ENCODE data around the gene RBM33.

The RBM33 gene

GRCh38 chr7:155648752-155649339 lies 4.4 kb downstream of the RBM33 start:
- Histone ChIP-seq H3K27ac (ENCODE audit: low read depth, low read length) (no peak overlapping the region), H3K9me3 (ENCODE audit: low read length) (peaks cover 7% of the 10 kb centered on the region), H3K27me3 (ENCODE audit: control insufficient read depth in 1 of 2, insufficient read depth in 2 of 2, low read length in 2 of 2) (no peaks in the 10 kb centered on the region), H3K4me3 (ENCODE audit: low read depth in 1 of 2, low read length in 2 of 2) (no peak overlapping the region), H3K9ac (ENCODE audit: low read length) (no peak overlapping the region), H3K36me3 (ENCODE audit: insufficient read depth, low read length) (peaks cover 7% of the 10 kb centered on the region), H3K4me1 (ENCODE audit: insufficient read depth, low read length) (peaks cover 29% of the 10 kb centered on the region)

- peaks cover 7% of the 10 kb centered on the region for H3K9me3 ChIP-seq (ENCODE audit: low read length)
- no peak overlapping the region for H3K27ac ChIP-seq (ENCODE audit: low read depth, low read length)
- peaks cover 7% of the 10 kb centered on the region for H3K36me3 ChIP-seq (ENCODE audit: insufficient read depth, low read length)
- no peak overlapping the region for H3K9ac ChIP-seq (ENCODE audit: low read length)
- H3K27me3 ChIP-seq (ENCODE audit: control insufficient read depth in 1 of 2, insufficient read depth in 2 of 2, low read length in 2 of 2): no peaks in the 10 kb centered on the region
- peaks cover 31% of the 10 kb centered on the region for H3K4me1 ChIP-seq (ENCODE audit: insufficient read depth, low read length)
- H3K4me3 ChIP-seq (ENCODE audit: low read depth in 1 of 2, low read length in 2 of 2): no peak overlapping the region
Measured at GRCh38 chr7:155649588-155649987, 5.1 kb downstream of the RBM33 start.

GRCh38 chr7:155652156-155653114 lies 8.0 kb downstream of the RBM33 start:
- Histone ChIP-seq H3K4me3 (ENCODE audit: low read depth in 1 of 2, low read length in 2 of 2) (no peak overlapping the region), H3K9me3 (ENCODE audit: low read length) (peaks cover 7% of the 10 kb centered on the region), H3K36me3 (ENCODE audit: insufficient read depth, low read length) (peaks cover 6% of the 10 kb centered on the region), H3K9ac (ENCODE audit: low read length) (no peak overlapping the region), H3K4me1 (ENCODE audit: insufficient read depth, low read length) (peaks cover 21% of the 10 kb centered on the region), H3K27me3 (ENCODE audit: control insufficient read depth in 1 of 2, insufficient read depth in 2 of 2, low read length in 2 of 2) (no peaks in the 10 kb centered on the region), H3K27ac (ENCODE audit: low read depth, low read length) (no peak overlapping the region)

GRCh38 chr7:155653803-155654202 lies 9.3 kb downstream of the RBM33 start:
- Histone ChIP-seq H3K9ac (ENCODE audit: low read length) (no peak overlapping the region), H3K9me3 (ENCODE audit: low read length) (no peaks in the 10 kb centered on the region), H3K4me3 (ENCODE audit: low read depth in 1 of 2, low read length in 2 of 2) (no peak overlapping the region), H3K4me1 (ENCODE audit: insufficient read depth, low read length) (peaks cover 21% of the 10 kb centered on the region), H3K36me3 (ENCODE audit: insufficient read depth, low read length) (no peaks in the 10 kb centered on the region), H3K27ac (ENCODE audit: low read depth, low read length) (no peak overlapping the region), H3K27me3 (ENCODE audit: control insufficient read depth in 1 of 2, insufficient read depth in 2 of 2, low read length in 2 of 2) (no peaks in the 10 kb centered on the region)

- Histone ChIP-seq H3K9ac (ENCODE audit: low read length) (no peak overlapping the region), H3K27me3 (ENCODE audit: control insufficient read depth in 1 of 2, insufficient read depth in 2 of 2, low read length in 2 of 2) (no peaks in the 10 kb centered on the region), H3K4me3 (ENCODE audit: low read depth in 1 of 2, low read length in 2 of 2) (no peak overlapping the region), H3K36me3 (ENCODE audit: insufficient read depth, low read length) (no peaks in the 10 kb centered on the region), H3K27ac (ENCODE audit: low read depth, low read length) (no peak overlapping the region), H3K9me3 (ENCODE audit: low read length) (no peaks in the 10 kb centered on the region), H3K4me1 (ENCODE audit: insufficient read depth, low read length) (peaks cover 19% of the 10 kb centered on the region)
Measured at GRCh38 chr7:155656891-155657290, 12.4 kb downstream of the RBM33 start.

GRCh38 chr7:155660059-155660757 lies 15.7 kb downstream of the RBM33 start:
- Histone ChIP-seq H3K27me3 (ENCODE audit: control insufficient read depth in 1 of 2, insufficient read depth in 2 of 2, low read length in 2 of 2) (no peaks in the 10 kb centered on the region), H3K4me3 (ENCODE audit: low read depth in 1 of 2, low read length in 2 of 2) (no peak overlapping the region), H3K9ac (ENCODE audit: low read length) (no peak overlapping the region), H3K4me1 (ENCODE audit: insufficient read depth, low read length) (peaks cover 4% of the 10 kb centered on the region), H3K27ac (ENCODE audit: low read depth, low read length) (no peak overlapping the region), H3K36me3 (ENCODE audit: insufficient read depth, low read length) (no peaks in the 10 kb centered on the region), H3K9me3 (ENCODE audit: low read length) (no peaks in the 10 kb centered on the region)

GRCh38 chr7:155660758-155661093 lies 16.3 kb downstream of the RBM33 start:
- Histone ChIP-seq H3K27me3 (ENCODE audit: control insufficient read depth in 1 of 2, insufficient read depth in 2 of 2, low read length in 2 of 2) (no peaks in the 10 kb centered on the region), H3K36me3 (ENCODE audit: insufficient read depth, low read length) (no peaks in the 10 kb centered on the region), H3K9me3 (ENCODE audit: low read length) (no peaks in the 10 kb centered on the region), H3K4me1 (ENCODE audit: insufficient read depth, low read length) (peaks cover 2% of the 10 kb centered on the region), H3K27ac (ENCODE audit: low read depth, low read length) (no peak overlapping the region), H3K4me3 (ENCODE audit: low read depth in 1 of 2, low read length in 2 of 2) (no peak overlapping the region), H3K9ac (ENCODE audit: low read length) (no peak overlapping the region)

GRCh38 chr7:155662343-155663043 lies 18.0 kb downstream of the RBM33 start:
- Histone ChIP-seq H3K36me3 (ENCODE audit: insufficient read depth, low read length) (no peaks in the 10 kb centered on the region), H3K9me3 (ENCODE audit: low read length) (no peaks in the 10 kb centered on the region), H3K9ac (ENCODE audit: low read length) (no peak overlapping the region), H3K27ac (ENCODE audit: low read depth, low read length) (no peak overlapping the region), H3K4me1 (ENCODE audit: insufficient read depth, low read length) (no peaks in the 10 kb centered on the region), H3K27me3 (ENCODE audit: control insufficient read depth in 1 of 2, insufficient read depth in 2 of 2, low read length in 2 of 2) (no peaks in the 10 kb centered on the region), H3K4me3 (ENCODE audit: low read depth in 1 of 2, low read length in 2 of 2) (no peak overlapping the region)

GRCh38 chr7:155663937-155664336 lies 19.5 kb downstream of the RBM33 start:
- Histone ChIP-seq H3K4me1 (ENCODE audit: insufficient read depth, low read length) (no peaks in the 10 kb centered on the region), H3K9me3 (ENCODE audit: low read length) (no peaks in the 10 kb centered on the region), H3K27me3 (ENCODE audit: control insufficient read depth in 1 of 2, insufficient read depth in 2 of 2, low read length in 2 of 2) (no peaks in the 10 kb centered on the region), H3K27ac (ENCODE audit: low read depth, low read length) (no peak overlapping the region), H3K4me3 (ENCODE audit: low read depth in 1 of 2, low read length in 2 of 2) (no peak overlapping the region), H3K9ac (ENCODE audit: low read length) (no peak overlapping the region), H3K36me3 (ENCODE audit: insufficient read depth, low read length) (no peaks in the 10 kb centered on the region)

- Histone ChIP-seq H3K9me3 (ENCODE audit: low read length) (no peaks in the 10 kb centered on the region), H3K4me3 (ENCODE audit: low read depth in 1 of 2, low read length in 2 of 2) (no peak overlapping the region), H3K27ac (ENCODE audit: low read depth, low read length) (no peak overlapping the region), H3K4me1 (ENCODE audit: insufficient read depth, low read length) (peaks cover 10% of the 10 kb centered on the region), H3K27me3 (ENCODE audit: control insufficient read depth in 1 of 2, insufficient read depth in 2 of 2, low read length in 2 of 2) (no peaks in the 10 kb centered on the region), H3K9ac (ENCODE audit: low read length) (no peak overlapping the region), H3K36me3 (ENCODE audit: insufficient read depth, low read length) (no peaks in the 10 kb centered on the region)
Measured at GRCh38 chr7:155665079-155665956, 20.9 kb downstream of the RBM33 start.

Data from muscle layer of colon (tissue), 2 donors.